HG02763 (cell line): Measurements from ENCODE around the gene PHETA2.
"Not testable (repeated sequence)": the region's sequence is repeated elsewhere in the genome, so short reads cannot be mapped to it uniquely, and the experiment has no call there.

ENCODE experiments used
- ATAC-seq: cut with Tn5 transposase; IDR thresholded peaks from one replicate; pipeline ENCODE4 v1.9.1; 2021; ENCODE audit warnings: mild to moderate bottlenecking, moderate library complexity; ENCODE audit not compliant: unreplicated experiment

The PHETA2 gene

GRCh38 chr22:42101199-42101598 lies 27.2 kb downstream of the PHETA2 start:
- ATAC-seq = no peak

GRCh38 chr22:42104332-42104860 lies 30.3 kb downstream of the PHETA2 start:
- not testable (repeated sequence) for ATAC-seq

GRCh38 chr22:42108848-42109247 lies 34.8 kb downstream of the PHETA2 start:
- ATAC-seq = no peak

GRCh38 chr22:42111798-42112197 lies 37.8 kb downstream of the PHETA2 start:
- ATAC-seq = no peak

GRCh38 chr22:42112793-42113192 lies 38.7 kb downstream of the PHETA2 start:
- ATAC-seq = not testable (repeated sequence)

- ATAC-seq = no peak
Observed at GRCh38 chr22:42114721-42115120, 40.7 kb downstream of the PHETA2 start.

GRCh38 chr22:42115420-42115830 lies 41.4 kb downstream of the PHETA2 start:
- ATAC-seq = not testable (repeated sequence)

GRCh38 chr22:42116848-42117424 lies 42.9 kb downstream of the PHETA2 start:
- ATAC-seq = no peak

- not testable (repeated sequence) for ATAC-seq
Observed at GRCh38 chr22:42120231-42121021, 46.4 kb downstream of the PHETA2 start.

GRCh38 chr22:42123529-42123928 lies 49.5 kb downstream of the PHETA2 start:
- ATAC-seq = not testable (repeated sequence)

- no peak for ATAC-seq
Observed at GRCh38 chr22:42127606-42128005, 53.6 kb downstream of the PHETA2 start.

GRCh38 chr22:42128007-42128406 lies 54.0 kb downstream of the PHETA2 start:
- ATAC-seq = not testable (repeated sequence)
